ENCODE results near the gene TTC31. TPM values are rescaled to one million over a fixed set of nuclear protein-coding genes. Genes with fewer than 3 reads are reported as not detected.
A peak's percentile ranks its signal among the peaks of the same experiment; 100 is the strongest.
"Not testable (repeated sequence)": the region's sequence is repeated elsewhere in the genome, so short reads cannot be mapped to it uniquely, and the experiment has no call there.

The TTC31 gene
- total RNA-seq, 1 donor from 2014 or later = 21.7 TPM

GRCh38 chr2:74483675-74484164, 839 bp downstream of the TTC31 start:
- not testable (repeated sequence) for DNase-seq (ENCODE audit: low spot score)

- DNase-seq (ENCODE audit: low spot score) = no peak
Observed at GRCh38 chr2:74486141-74486540, 3.3 kb downstream of the TTC31 start.

DNA sequence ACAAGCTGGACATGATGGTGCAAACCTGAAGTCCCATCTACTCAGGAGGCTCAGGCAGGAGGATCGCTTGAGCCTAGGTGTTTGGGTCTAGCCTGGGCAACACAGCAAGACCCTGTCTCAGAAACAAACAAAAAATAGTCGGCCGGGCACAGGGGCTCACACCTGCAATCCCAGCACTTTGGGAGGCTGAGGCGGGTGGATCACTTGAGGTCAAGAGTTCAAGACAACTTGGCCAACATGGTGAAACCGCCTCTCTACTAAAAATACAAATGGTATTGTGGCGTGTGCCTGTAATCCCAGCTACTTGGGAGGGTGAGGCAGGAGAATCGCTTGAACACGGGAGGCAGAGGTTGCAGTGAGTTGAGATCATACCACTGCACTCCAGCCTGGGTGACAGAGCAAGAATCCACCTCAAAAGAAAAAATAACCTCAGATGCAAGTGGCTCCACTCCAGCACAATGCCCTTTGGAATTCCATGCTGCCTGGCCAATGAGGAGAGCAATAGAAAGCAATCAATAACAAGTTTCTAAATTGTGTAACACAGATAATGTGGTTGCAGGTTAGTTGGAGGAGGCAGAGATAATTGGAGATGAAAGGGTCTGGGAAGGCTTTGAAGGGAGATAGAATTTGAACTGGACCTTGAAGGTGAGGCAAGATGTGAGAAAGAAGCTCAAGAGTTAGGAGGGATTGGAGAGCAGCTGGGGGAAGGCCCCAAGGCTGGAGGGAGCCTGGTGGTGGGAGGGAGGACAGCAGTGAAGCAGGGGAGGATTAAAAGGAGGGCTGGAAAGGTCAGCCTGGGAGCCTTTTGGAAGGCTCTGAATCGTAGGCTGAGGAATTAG, 6.0 kb downstream of the TTC31 start:
- no peak for DNase-seq (ENCODE audit: low spot score)

GRCh38 chr2:74489906-74490305, 7.0 kb downstream of the TTC31 start:
- no peak for DNase-seq (ENCODE audit: low spot score)

DNA sequence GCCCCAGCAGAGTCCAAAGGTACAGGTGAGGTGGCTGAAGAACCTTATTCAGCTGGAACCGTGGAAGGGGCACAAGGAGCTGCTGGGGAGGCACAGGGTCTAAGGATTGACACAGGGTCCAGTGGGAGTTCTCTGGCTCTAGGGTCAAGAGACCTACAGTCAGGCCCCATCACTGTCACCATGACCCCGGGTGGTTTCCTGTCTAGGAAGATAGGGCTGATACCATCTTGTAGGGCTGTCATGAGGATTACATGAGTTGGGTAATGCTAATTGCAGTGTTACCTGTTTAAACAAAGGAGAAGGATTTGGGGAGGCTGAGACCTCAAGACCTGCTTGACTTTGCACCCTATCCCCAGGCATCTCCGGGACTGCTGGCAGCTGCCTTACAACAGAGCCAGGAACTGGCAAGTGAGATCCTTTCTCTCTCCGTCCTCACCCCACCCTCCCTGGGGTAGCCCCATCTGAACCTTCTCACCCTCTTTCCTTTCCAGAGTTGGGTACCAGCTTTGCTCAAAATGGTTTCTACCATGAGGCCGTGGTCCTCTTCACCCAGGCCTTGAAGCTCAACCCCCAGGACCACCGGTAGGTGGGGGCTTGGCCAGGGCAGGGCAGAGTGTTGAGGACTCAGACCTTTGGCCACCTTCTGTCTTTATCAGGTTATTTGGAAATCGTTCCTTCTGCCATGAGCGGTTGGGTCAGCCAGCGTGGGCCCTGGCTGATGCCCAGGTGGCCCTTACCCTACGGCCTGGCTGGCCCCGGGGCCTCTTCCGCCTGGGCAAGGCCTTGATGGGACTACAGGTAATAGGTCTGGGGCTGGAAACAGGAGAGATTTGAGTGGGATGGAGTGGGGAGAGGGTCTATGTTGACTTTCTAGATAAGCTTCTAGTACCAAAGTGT, 9.0 kb downstream of the TTC31 start:
- DNase-seq (ENCODE audit: low spot score) = no peak

- no peak for DNase-seq (ENCODE audit: low spot score)
Observed at GRCh38 chr2:74493546-74493945, 10.7 kb downstream of the TTC31 start.

- no peak for DNase-seq (ENCODE audit: low spot score)
Observed at GRCh38 chr2:74495440-74495839, 12.6 kb downstream of the TTC31 start.

GRCh38 chr2:74496997-74497776, 14.3 kb downstream of the TTC31 start:
- no peak for DNase-seq (ENCODE audit: low spot score)

DNA sequence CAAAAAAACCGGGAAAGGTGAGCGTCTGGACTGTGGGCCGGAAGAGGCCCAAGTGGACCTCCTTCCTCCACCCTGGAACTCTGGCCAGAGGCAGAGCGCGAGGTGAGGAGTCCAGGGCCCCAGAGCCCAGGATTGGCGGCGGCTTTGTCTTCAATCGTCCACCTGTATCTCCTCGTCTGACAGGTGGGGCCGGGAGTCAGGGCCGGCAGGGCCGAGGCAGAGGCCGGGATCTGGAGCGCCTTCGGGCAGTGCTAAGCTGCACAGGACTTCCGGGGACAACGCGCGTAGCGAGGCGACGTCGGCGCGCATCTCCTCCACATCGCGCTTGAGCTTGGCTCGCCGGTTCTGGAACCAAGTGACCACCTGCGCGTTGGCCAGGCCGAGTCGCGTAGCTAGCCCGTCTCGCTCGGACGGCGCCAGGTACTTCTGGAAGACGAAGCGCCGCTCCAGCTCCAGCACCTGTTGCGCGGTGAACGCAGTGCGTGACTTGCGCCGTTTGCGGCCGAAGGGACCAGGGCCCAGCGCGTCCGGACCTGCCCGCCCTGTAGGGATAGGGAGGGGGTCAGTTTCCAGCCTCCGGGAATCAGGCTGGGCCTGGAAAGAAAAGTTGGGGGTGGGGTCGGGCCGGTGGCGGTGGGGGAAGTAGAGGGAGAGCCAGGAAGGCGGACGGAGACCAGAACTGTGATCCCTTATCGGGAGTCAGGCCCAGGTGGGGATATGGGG, 15.1 kb downstream of the TTC31 start:
- no peak for DNase-seq (ENCODE audit: low spot score)

DNA sequence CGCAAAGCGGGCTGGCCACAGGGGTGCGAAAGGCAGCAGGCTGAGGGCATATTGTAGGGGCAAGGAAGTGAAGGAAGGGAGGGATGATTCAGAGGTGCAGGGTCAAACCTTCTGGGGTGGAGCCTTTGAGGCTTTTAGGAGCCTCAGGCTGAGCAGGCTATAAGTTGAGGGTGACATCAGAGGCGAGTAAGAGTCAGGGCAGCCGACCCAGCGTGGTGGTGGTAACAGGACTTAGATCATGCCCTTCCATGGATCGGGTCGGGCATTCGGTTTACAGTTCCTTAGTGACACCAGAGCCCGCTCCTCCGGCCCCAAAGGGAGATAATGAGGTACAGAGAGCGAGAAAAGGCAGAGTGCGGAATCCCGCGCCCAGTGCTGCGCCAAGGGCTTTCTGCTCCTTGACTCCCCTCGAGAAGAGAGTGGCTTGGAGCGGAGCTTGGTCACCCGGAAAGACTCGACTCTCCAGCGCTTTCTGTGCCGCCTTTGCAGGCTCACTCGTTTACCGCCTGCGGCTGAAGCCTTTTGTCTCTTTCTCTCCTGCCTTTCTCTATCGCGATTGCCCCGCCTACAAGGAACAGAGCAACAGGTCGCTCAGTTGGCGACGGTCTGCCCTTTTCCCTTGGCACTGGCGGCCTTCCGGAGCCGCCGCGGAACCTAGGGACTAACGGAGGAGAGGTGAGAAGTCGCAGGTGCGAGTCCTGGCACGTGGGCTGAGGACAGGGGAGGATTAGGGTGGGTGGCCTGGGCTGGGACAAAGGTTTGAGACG, 15.8 kb downstream of the TTC31 start:
- no peak for DNase-seq (ENCODE audit: low spot score)

DNA sequence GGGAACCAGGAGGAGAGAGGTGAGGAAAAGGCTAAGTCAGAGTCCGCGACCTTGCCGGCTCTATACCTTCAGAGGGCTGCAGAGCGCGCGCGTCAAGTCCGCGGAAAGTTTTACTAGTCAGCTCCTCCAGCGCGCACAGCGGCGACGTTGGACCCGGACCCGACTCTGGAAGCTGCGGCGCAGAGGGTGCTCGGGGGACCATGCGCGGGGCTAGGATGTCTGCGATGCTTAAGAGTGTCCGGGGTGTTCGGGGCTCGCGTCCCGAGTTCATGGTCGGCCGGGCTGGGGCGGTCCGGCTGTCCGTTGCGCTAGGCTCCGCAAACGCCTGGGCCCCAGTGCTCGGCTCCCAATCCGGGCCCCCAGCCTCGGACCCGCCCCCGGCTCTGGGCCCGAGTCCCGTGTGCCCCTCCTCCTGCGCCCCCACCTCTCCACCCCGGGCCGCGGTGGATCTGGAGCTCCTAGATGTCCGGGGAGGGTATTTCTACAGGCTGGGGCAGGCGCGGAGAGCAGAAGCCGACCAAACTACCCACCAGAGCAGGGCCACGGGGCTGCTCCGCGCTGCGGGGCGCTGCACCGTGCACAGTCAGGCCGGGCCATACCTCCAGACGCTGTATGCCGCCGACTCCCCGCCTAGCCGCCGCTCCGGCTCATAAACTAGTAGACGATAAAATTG, 16.5 kb downstream of the TTC31 start, which contains the start of gene LBX2:
Gene LBX2 (minus strand): TSS at position 337 of the 673 bp plus-strand sequence. CDS start 66 bp downstream, at position 271.
- peak; percentile 28 for DNase-seq (ENCODE audit: low spot score)

DNA sequence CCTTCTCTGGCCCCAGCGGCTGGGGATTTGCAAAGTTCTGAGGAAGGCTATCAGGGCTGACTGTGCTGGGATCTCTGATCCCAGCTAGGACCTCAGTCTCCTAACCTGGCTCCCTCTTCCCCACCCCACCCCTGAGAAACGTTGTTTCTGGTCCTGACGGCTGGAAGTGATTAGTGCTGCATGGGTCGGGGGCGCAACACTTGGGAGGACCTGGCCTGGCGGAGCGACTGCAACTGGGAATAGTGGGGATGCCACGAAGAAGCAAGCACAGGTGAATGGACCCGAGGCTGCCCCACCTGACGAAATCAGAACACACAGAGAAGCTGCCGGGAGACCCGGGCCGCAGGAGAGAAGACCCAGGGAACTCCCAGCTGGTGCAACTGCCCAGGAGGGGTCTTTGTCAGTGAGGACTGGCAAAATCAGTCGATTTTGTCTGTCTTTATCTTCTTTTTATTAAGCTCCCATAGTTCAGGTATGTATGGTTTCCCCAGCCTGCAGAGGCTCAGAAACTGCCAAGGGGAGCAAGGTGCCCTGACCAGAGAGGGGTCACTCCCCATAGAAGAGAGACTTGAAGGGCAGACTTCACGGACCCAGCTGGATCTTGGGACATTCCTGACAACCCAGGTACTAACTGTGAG, 17.2 kb downstream of the TTC31 start:
- DNase-seq (ENCODE audit: low spot score) = no peak

- no peak for DNase-seq (ENCODE audit: low spot score)
Observed at GRCh38 chr2:74500578-74500946, 17.7 kb downstream of the TTC31 start.

DNA sequence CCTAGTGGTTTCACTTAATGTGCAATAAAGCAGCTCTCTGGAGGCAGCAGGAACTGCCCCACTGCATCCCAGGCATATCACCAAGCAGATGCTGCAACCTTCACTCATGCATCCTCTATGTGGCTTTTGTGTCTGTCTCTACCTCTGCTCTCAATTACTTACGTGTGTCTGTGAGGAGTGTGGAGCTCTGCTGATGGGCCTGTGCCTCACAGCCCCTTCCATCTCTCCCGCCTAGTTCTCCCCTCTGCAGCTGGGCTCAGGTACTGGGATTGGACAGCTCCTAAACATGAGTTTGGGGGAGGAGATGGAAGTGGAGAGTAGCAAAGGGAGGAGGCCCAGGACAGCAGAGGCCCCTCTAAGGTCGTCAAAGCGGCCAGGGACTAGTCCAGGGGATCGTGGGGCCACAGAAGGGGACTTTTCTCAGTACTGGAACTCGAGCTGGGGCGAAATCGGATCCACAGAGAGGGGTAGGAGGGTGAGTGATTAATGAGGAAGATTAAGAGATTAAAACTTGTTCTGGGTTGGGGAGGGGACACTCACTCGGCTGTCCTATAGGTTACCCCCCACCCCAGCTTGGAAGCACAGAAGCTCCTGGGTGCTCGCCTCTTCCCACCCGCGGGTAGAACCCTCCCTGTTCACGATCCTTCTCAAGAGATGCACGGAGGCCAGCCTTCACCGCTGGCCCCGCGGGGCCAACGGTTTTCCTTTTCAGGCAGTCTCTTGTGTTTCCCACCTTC, 18.6 kb downstream of the TTC31 start:
- DNase-seq (ENCODE audit: low spot score) = no peak

GRCh38 chr2:74502147-74502719, 19.4 kb downstream of the TTC31 start:
- DNase-seq (ENCODE audit: low spot score) = no peak

DNA sequence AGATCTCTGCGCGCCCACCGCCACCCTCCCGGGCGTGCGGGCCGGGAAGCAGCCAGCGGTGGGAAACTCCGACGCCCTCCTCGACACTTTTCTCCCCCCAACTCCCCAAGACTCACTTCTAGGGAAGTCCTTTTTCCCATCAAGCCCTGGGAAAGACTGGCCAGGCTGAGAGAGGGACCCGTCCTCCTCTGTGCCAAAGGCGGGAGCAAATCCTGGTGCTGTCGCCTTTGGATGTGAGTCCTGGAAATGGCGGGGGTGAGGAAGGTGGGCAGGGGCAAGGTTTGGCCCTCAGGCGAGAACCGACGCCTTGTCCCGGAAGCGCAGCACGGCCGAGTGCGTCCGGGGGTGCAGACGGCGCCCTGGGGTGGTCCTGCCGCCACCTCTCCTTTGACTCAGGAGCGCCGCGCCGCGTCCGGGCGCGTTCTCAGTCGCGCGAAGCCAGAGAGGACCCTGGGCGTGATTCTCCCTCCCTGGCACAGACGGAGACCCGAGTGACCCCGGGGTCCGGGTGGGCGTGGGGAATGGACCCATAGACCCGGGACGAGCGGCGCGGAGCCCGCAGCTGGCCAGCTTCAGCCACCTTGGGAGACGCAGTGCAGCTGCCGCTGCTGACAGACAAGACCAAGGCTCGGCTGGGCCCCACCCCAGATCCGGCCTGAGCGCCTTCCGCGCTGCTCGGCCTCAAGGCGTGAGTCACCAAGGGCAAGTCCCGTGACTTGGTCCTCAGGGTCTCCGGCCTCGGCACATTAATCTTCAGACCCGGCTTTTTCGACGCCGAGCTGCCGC, 20.0 kb downstream of the TTC31 start:
- peak; percentile 87 for DNase-seq (ENCODE audit: low spot score)
